Caki2 (cell line): ENCODE results near the gene KDM2A. TPM values are rescaled to one million over a fixed set of nuclear protein-coding genes. Genes with fewer than 3 reads are reported as not detected.
"Not testable (repeated sequence)": the region's sequence is repeated elsewhere in the genome, so short reads cannot be mapped to it uniquely, and the experiment has no call there.

Experiments used
- DNase-seq: peaks from one replicate; pipeline ENCODE4 v3.0.0-alpha.2; 2015; ENCODE audit warnings: low read depth
- in situ Hi-C: cut with HindIII; loops from 2 replicates; pipeline ENCODE4 v1.10.0; 2016; ENCODE audit warnings: low sequenced_read_pairs, low pct_unique_long_range_greater_than_20kb, mixed read lengths
- total RNA-seq: library from RNA; depleted of rRNA; stranded (reverse); fragments of >200 nt; shearing (Covaris generic); gene quantifications from 2 replicates; pipeline ENCODE4 v1.2.3, GENCODE V29; 2014; ENCODE audit warnings: low replicate concordance

KDM2A gene
- total RNA-seq, 1 experiment from 2014 or later = 14.8 TPM

DNA sequence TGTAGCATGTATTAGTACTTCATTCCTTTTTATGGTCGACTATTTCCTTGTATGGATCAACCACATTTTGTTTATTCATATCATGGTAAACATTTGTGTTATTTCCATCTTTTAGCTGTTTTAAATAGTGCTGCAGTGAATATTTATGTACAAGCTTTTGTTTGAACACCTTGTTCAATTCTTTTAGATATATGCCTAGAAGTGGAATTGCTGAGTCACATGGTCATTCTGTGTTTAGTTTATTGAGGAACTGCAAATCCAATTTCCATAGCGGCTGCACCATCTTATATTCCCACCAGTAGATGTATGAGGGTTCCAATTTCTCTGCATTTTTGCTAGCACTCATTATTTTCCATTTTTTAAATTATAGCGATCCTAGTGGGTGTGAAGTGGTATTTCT is 85.8 kb downstream of the KDM2A start:
- in situ Hi-C loops = no loop called here

DNA sequence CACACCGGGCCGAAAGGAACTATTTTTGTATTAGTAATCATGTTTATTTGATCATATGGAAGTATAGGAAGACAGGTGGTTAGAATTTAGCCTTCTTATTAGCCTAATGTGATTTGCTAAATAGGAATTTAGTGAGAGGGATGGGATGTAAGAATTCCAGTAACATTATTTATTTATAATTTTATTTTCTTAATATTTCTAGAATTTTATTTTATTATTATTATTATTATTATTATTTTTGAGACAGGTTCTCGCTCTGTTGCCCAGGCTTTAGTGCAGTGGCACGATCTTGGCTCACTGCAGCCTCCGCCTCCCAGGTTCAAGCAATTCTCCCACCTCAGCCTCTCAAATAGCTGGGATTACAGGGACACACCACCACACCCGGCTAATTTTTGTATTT is 90.2 kb downstream of the KDM2A start:
- in situ Hi-C loops, DNase-seq: not testable (repeated sequence)

More for the DNA sequence above, 85.8 kb downstream of the KDM2A start:
- DNase-seq = no peak

DNA sequence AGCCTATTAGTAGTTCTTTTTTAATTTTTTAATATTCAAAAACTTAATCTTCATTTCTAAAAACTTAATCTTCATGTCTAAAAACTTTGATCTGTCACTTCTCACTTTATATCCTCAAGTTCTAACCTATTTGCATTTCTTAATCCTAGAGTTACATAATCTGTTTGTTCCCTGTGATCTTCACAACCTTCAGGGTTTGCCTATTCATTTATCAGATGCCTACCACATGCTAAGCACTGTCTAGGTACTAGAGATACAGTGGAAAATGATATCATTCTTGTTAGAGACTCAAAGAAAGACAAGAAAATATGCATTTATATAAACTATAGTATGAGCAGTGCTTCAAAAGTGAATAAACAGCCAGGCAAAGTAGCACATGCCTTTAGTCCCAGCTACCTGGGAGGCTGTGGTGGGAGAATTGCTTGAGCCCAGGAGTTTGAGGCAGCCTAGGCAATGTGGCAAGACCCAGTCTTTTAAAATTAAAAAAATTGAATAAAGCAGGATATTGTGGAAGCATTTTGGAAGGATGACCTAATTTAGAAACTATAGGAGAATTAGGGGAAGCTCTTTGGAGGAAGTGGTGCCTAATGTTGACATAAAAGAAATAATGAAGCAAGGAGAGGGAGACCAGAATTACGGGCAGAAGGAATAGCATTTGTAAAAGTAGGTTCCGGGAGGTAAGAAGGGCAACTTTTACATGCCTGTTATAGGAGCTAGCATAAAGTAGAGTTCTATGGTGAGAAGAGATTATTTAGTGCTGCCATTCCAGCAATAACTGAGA is 92.8 kb downstream of the KDM2A start:
- DNase-seq = no peak
- in situ Hi-C loops = no loop called here

DNA sequence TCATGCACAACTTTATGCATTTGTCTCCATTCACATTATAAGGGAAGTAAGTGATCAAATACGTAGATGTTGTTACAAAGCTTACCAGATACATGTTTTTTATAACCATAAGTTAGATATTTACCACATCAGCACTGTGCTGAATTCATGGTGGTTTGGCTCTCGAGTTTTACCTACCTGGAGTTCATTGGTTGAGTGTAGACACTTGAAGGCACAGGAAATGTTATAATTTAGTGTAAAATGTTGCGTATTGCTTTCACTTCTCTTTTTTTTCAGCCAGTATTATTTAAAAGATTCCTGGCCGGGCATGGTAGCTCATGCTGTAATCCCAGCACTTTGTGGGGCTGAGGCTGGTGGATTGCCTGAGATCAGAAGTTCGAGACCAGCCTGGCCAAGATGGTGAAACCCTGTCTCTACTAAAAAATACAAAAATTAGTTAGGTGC is 94.1 kb downstream of the KDM2A start:
- in situ Hi-C loops = no loop called here
- no peak for DNase-seq

DNA sequence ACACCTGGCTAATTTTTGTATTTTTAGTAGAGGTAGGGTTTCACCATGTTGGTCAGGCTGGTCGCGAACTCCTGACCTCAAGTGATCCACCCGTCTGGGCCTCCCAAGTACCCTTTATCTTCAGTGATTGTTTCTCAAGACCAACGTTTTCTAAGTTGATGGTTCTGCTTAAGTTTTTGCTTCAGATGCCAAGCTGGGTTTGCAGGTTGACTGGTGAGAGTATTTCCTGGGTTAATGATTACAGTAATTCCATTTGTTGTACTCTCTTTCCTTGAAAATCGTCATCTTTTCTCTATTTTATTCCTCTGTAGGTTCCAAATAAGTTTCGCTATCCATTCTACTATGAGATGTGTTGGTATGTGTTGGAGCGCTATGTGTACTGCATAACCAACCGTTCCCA is 108.7 kb downstream of the KDM2A start:
- in situ Hi-C loops = no loop called here
- no peak for DNase-seq

DNA sequence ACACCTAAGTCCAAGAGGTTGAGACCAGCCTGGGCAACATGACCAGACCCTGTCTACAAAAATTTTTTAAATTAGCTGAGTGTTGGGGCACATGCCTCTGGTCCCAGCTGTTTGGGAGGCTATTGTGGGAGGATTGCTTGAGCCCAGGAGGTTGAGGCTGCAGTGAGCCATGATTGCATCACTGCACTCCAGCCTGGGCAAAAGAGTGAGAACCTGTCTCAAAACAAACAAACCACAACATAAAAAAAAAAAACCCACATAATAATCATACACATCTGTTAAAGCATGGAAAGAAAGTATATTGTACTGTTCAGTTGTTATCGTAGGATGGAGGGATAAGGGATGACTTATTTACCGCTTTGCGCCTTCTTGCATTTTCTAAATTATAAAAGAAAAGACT is 111.3 kb downstream of the KDM2A start:
- in situ Hi-C loops = no loop called here

DNA sequence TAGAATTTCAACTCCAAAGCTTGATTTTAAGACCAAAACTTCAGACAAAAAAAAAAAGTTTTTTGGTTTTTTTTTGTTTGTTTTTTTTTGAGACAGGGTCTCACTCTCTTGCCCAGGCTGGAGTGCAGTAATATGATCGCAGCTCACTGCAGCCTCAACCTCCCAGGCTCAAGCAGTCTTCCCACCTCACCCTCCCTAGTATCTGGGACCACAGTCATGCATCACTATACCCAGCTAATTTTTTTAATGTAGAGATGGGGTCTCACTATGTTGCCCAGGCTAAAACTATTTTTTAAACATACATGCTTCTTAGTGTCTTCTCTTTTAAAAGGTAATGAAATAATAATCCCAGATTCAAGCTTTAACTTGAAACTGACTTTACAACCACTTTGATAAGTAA is 111.8 kb downstream of the KDM2A start:
- no peak for DNase-seq
- in situ Hi-C loops = no loop called here

More for the DNA sequence above, 111.3 kb downstream of the KDM2A start:
- no peak for DNase-seq

DNA sequence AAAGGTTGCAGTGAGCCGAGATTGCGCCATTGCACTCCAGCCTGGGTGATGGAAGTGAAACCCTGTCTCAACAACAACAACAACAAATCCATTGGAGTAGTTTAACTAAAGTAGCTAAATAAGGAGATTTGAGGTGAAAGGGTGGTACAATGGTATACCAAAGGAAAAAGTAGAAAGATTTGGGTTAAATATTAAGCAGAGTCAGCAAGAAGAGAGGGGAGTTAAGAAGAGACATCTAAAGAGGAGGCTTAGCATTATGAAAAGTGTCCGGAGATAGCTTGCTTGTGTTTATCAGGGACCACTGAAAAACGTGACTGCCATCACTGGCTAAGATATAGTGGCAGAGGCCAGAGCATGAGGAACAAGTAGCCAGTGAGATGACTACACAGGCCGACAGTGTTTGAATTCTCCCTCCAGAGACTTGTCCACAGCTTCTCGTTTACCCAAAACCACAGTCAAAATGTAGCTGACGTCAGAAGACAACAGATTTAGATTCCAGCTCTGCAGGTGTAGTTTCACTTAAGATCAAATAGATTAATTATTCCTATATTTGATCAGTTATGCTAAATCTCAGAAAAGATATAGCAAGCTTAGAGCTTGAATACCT is 114.6 kb downstream of the KDM2A start:
- no peak for DNase-seq
- in situ Hi-C loops = no loop called here

DNA sequence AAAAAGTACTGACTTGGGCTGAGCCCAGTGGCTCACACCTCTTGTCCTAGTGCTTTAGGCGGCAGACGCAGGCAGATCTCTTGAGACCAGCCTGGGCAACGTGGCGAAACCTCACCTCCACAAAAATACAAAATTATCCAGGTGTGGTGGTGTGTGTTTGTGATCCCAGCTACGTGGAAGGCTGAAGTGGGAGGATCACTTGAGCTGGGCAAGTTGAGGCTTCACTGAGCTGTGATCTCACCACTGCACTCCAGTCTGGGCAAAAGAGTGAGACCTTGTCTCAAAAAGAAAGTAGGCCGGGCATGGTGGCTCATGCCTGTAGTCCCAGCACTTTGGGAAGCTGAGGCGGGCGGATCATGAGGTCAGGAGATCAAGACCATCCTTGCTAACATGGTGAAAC is 115.5 kb downstream of the KDM2A start:
- DNase-seq, in situ Hi-C loops: not testable (repeated sequence)

DNA sequence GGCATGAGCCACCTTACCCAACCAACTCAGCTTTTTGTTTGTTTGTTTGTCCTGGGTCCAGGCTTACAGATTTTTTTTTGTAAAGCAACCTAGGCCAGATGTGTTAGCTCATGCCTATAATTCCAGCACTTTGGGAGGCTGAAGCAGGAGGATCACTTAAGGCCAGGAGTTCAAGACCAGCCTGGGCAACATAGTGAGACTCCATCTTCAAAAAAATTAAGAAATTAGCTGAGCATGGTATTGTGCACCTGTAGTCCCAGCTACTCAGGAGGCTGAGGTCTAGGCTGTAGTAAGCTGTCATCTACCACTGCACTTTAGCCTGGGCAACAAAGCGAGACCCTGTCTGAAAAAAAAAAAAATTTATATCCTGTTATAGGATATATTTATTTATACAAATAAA is 118.5 kb downstream of the KDM2A start:
- in situ Hi-C loops = no loop called here
- no peak for DNase-seq

DNA sequence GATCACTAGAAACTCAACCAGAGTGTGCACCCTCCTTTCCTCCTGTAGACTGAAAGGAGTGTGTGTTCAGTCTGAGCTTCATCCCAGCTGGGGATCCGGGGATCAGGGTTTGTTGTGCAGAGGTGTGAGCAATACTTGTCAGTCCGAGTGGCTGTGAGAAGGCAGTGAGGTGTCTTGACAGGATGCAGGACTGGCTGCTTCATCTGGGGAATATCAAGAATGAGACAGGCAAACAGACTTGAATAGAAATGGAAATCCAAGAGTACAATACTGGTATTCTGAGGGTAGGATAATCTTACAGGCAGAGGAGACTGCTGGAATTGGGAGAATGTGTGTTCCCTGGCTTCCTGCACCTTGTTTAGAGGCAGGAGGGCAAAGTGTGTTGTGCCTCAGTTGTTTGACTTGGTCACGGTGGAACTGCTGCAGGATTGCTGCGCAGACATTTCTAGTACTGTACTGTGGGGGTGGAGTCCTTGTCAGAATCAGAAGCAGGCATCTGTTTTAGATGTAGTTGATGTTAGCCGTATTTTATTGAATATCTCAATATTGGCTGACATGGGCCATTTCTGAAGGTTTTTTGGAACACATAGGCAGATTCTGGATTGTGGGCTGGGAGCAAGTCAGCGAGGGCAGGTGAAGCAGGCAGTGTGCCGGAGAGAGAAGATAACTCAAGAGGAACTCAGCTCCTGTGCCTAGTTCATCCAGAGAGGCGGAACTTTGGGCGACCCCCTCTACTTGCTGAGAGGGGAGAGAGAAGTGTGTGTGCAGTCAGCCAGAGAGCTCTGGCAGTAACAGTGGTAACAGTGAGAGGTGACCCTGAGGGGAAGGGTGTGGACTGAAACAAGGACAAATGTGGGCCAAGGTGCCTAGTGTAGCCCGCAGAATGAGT is 120.1 kb downstream of the KDM2A start:
- DNase-seq = no peak
- in situ Hi-C loops = no loop called here

DNA sequence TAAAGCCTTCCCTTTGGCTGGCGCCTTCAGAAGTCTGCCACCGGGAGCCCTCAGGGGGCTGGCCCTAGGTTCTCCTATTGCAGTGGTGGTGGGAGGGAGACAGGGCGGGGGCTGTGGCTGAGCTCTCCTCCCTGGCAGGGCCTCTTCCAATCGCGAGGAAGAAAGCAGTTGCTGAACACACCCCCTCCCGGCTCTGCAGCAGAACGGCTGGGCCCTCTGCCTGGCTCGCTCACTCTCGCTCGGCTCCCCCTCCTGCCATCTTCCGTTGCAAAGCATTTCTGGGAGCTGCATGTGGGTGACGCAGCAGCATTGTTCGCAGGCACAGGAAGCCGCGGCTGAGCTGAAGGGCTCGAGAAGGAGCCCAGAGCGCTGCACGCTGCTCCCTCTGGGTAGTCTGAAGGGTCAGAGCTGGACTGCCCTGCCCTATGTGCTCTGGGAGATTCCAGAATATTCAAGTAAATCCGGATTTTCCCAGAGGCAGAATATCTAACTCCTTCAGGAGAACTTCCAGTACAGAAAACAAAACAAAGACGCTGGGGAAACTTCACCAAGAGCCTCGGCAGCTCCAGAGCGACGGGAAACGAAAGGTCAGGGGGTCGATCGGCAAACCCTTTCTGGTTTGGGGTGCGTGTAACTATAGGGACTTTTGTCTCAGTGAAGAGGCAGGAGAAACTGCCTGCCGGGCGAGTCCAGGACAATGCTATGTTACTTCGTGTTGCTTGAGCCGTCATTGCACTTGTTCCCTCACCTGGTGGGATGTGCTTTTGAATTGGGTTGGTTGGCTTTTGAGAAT is 120.9 kb downstream of the KDM2A start:
- peak; percentile 98 for DNase-seq
- in situ Hi-C loops = no loop called here

DNA sequence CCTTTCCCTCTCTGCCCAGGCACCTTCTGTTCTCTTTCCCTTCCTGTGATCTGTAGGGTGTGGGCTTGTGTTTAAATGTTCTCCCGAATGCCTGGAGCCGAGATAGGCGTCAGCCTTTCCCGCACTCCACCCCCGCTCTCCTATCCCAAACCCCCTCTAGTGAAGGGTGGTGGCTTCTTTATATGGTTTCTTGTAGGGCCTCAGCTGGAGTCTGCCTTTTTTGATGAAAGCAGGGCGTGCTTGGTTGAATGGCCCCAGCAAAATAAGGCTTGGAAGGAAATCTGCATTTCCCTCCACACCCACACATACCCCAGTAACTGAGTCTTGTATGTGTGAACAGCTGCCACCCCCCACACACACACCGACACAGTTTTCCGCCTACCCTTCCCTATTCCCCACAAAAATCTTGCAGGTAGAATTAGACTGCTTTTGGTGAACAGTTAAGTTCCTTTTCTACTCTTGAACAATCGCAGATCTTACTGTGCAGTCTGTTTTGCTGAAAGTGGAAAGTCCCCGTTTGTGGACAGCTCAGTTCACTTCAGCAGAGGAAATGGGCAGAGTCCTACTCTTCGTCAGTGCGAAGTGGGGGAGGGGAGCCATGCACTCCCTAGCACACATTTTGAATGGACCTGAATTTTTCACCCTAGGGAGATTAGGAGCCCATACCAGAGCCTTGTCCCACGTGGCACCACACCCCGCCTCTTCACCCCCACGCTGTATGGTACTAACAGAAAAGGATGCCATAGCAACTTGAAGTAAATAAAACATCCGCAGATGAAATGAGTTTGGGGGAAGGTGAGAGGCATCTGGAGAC is 121.7 kb downstream of the KDM2A start:
- DNase-seq = peak; percentile 67
- in situ Hi-C loops = no loop called here

DNA sequence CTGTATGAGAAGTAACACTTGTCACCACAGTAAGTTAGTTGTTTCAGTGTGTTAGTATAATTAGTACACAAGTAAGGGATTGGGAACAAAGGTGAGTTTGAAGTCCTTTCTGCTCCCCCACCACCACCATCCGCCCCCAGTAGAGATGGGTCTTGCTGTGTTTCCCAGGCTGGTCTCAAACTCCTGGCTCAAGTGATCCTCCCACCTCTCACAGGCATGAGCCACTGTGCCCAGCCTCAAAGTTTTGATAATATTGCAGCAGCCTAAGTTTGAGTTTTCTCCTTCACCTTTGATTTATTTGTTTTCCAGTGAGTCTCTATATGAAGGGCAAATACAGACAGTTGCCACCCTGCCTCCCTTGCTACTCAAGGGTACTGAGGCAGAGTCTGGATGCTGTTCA is 123.5 kb downstream of the KDM2A start:
- in situ Hi-C loops = no loop called here
- no peak for DNase-seq

DNA sequence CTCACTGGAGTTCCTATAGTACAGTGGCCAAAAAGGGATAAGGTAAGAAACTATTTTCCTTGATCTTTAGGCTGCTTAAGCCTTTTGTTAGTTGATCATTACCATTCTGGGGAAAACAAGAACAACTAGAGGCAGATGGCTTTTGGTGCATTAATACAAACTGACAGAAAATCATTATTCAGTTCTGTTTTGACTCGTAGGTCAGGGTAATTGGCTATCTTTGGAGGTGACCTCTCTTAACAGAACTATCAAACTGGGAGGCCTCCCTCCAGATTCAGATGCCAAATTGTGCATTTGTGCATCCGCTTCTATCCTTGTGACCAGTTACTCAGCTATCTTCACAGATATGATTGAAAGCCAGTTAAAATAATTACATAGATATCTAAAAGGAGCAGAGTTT is 124.0 kb downstream of the KDM2A start:
- in situ Hi-C loops = no loop called here
- DNase-seq = no peak

DNA sequence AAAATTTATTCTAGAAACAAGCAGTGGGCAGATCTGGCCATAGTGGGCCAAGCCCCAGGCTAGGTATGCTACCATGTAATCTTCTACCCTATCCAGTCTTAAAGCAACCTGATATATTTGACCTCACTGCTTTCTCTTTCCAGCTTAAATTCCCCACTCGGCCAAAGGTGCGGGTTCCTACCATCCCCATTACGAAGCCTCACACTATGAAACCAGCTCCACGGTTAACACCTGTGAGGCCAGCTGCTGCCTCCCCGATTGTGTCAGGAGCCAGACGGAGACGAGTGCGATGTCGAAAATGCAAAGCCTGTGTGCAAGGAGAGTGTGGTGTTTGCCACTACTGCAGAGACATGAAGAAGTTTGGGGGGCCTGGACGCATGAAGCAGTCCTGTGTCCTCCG is 126.0 kb downstream of the KDM2A start:
- in situ Hi-C loops = no loop called here

DNA sequence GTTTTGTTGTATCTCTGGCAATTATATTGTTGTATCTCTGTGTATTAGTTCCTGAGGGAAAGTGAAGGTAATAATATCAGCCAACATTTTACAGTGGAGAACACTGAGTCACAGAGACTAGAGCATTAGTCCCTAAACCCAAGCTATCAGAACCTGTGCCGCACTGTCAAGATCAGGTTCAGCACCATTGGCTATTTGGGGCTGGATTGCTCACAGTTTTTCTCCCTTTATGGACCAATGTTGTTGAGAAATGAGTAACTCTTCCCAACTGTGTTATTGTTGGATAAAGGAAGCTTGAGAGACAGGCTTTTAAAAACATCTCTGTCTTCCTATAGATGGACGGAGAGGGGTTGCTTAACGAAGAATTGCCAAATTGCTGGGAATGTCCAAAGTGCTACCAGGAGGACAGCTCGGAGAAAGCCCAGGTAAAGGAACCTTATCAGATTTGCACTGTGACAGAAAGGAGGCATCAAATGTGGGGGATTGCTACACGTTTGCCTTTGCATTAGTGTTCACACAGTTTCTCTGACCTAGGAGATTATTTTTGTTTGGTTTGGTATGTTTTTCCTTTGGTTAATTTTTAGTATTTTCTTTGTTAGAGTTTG is 129.0 kb downstream of the KDM2A start:
- in situ Hi-C loops = no loop called here
- DNase-seq = no peak

More for the DNA sequence above, 126.0 kb downstream of the KDM2A start:
- no peak for DNase-seq
